Superior temporal gyrus (tissue), 1 donor: Measurements from ENCODE around the gene OAT.

Source experiments
- DNase-seq: peaks from one replicate; pipeline ENCODE4 v3.0.0-alpha.2; 2016; ENCODE audit errors: extremely low spot score

OAT gene

GRCh38 chr10:124418726-124419501 lies at the start of gene OAT:
TSS of gene OAT (minus strand) at chr10:124418923. CDS start at chr10:124412171, 6,752 bp downstream.
- peak; percentile 98 for DNase-seq

GRCh38 chr10:124467165-124467564 lies 48.4 kb upstream of the OAT start:
- no peak for DNase-seq

- peak; percentile 28 for DNase-seq
Observed at GRCh38 chr10:124465777-124466488, 47.2 kb upstream of the OAT start.

- no peak for DNase-seq
Observed at GRCh38 chr10:124465003-124465776, 46.5 kb upstream of the OAT start.

- DNase-seq = no peak
Observed at GRCh38 chr10:124464028-124464965, 45.6 kb upstream of the OAT start.

GRCh38 chr10:124462348-124462695 lies 43.6 kb upstream of the OAT start:
- no peak for DNase-seq

GRCh38 chr10:124461642-124462347 lies 43.1 kb upstream of the OAT start, which contains the start of gene LHPP:
TSS of gene LHPP (plus strand) at chr10:124461823. CDS start at chr10:124461863, 40 bp downstream.
- peak; percentile 87 for DNase-seq

GRCh38 chr10:124460144-124460543 lies 41.4 kb upstream of the OAT start:
- DNase-seq = no peak

GRCh38 chr10:124459395-124459794 lies 40.7 kb upstream of the OAT start:
- no peak for DNase-seq

- DNase-seq = no peak
Observed at GRCh38 chr10:124458889-124459288, 40.2 kb upstream of the OAT start.

GRCh38 chr10:124458473-124458872 lies 39.8 kb upstream of the OAT start:
- DNase-seq = no peak

GRCh38 chr10:124455441-124455840 lies 36.7 kb upstream of the OAT start:
- no peak for DNase-seq

- DNase-seq = no peak
Observed at GRCh38 chr10:124453960-124454610, 35.4 kb upstream of the OAT start.

- DNase-seq = no peak
Observed at GRCh38 chr10:124451276-124451675, 32.6 kb upstream of the OAT start.

- DNase-seq = no peak
Observed at GRCh38 chr10:124450783-124451057, 32.0 kb upstream of the OAT start.

- DNase-seq = no peak
Observed at GRCh38 chr10:124450012-124450782, 31.5 kb upstream of the OAT start, which contains the start of gene NKX1-2. TSS of gene NKX1-2 (minus strand) at chr10:124450035. CDS start at chr10:124449943, 92 bp downstream.

- DNase-seq = no peak
Observed at GRCh38 chr10:124449170-124450011, 30.7 kb upstream of the OAT start.

- no peak for DNase-seq
Observed at GRCh38 chr10:124448696-124449169, 30.0 kb upstream of the OAT start.
